MM.1S (cell line): ENCODE measurements around the gene XXYLT1.

Experiments
- CTCF ChIP-seq: fragments of 300-600 bp; sonication (generic); IDR thresholded peaks from 2 replicates; pipeline ENCODE4 v1.5.1; 2016; ENCODE audit warnings: antibody characterized with exemption, low read length, mixed read lengths
- EZH2 ChIP-seq: fragments of 300-600 bp; sonication (generic); optimal IDR thresholded peaks from 2 replicates; pipeline ENCODE3; 2017; ENCODE audit warnings: low read depth, mild to moderate bottlenecking, antibody characterized with exemption, low read length, mixed read lengths

DNA sequence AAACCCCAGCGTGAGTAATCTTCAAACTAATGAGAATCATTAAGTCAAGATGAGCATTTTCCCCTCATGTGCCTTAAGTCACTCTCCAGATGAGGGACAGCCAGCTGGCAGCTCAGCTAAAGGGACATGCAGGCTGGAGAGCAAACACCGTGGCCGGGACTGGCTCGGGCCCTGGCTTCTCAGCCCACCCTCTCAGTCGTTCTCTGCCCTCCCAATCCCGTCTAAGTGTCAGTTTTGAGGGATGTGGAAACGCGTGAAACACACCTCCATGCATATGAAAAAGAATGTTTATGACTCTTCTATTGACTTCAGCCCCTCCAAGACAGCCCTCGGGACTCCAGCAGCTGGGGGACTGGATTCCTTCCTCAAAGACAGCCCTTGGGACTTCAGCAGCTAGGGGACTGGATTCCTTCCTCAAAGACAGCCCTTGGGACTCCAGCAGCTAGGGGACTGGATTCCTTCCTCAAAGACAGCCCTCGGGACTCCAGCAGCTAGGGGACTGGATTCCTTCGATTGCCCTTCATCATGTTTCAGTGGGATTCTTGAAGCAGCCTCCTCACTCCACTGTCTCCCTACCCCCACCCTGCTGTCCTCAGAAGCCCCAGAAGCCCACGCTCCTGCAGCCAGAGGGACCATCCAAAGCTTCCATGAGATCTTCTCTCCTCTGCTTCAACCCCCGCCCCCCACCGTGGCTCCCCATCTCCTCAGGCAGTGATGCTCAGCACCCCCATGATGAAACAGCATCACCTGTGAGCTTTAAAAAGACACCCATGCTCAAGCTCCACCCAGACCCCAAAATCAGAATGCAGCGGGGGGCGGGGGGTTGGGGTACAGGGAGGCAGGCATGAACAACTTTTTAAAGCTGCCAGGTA, 228.9 kb downstream of the XXYLT1 start:
- TF ChIP-seq CTCF (no peak), EZH2 (no peak)
